Endothelial cell of umbilical vein (primary cell): Measurements from ENCODE around the gene LRRC72. TPM values are rescaled to one million over a fixed set of nuclear protein-coding genes. Genes with fewer than 3 reads are reported as not detected.

Experiments
- BruUV-seq: library from RNA; stranded (reverse); fragments of 400-500 nt; replicated peaks from 2 replicates; lab custom pipeline; 2021; lab: Mats Ljungman, UMichigan
- CTCF ChIA-PET: fragments of 300-600, 350-600 bp; sonication (Branson Sonifier 250); formaldehyde crosslinking; loops from one replicate; lab custom pipeline; 2021; ENCODE audit warnings: antibody characterized with exemption, inconsistent platforms; lab: Charles Lee
- POLR2A ChIA-PET: fragments of 300-600, 350-600 bp; sonication (Branson Sonifier 250); formaldehyde crosslinking; loops from one replicate; lab custom pipeline; 2021; ENCODE audit warnings: antibody characterized with exemption, inconsistent platforms; lab: Charles Lee
- DNase-seq: peaks from one replicate; pipeline ENCODE4 v3.0.0-alpha.2; 2011; ENCODE audit warnings: low read depth, low spot score
- FAIRE-seq: peaks from 2 replicates; lab custom pipeline; 2011; peaks lifted over from hg19 to GRCh38; lab: Jason Lieb, UNC
- H2AFZ ChIP-seq: 2 replicates; pipeline ENCODE4 v1.6.0; 2012; ENCODE audit warnings: low read depth, low read length, control low read depth, inconsistent platforms
- H3K27ac ChIP-seq: 2 replicates; pipeline ENCODE4 v1.5.1; 2011; ENCODE audit warnings: low read depth, mild to moderate bottlenecking, control low read depth, low read length, moderate library complexity; ENCODE audit not compliant: insufficient read depth
- H3K27me3 ChIP-seq, 2 experiments: 2 replicates each; pipeline versions ENCODE4 v1.6.0 to v1.6.1; 2011; ENCODE audit warnings: low read length in 2 of 2, mixed read lengths in 1 of 2; ENCODE audit not compliant: control insufficient read depth in 2 of 2, insufficient read depth in 2 of 2
- H3K36me3 ChIP-seq, 2 experiments: 2 replicates in 1 of 2; 3 replicates in 1 of 2; pipeline ENCODE4 v1.5.1; 2011; ENCODE audit warnings: low read length in 2 of 2, mild to moderate bottlenecking in 1 of 2, moderate library complexity in 1 of 2; ENCODE audit not compliant: control insufficient read depth in 2 of 2, insufficient read depth in 2 of 2; ENCODE audit errors: extremely low read depth in 1 of 2
- H3K4me1 ChIP-seq: 3 replicates; pipeline ENCODE4 v1.5.1; 2011; ENCODE audit warnings: mild to moderate bottlenecking, low read length; ENCODE audit not compliant: control insufficient read depth, insufficient read depth; ENCODE audit errors: extremely low read depth
- H3K4me2 ChIP-seq: 2 replicates; pipeline ENCODE4 v1.6.1; 2011; ENCODE audit warnings: low read length, control low read depth, mixed read lengths; ENCODE audit not compliant: insufficient read depth
- H3K4me3 ChIP-seq, 3 experiments: fragments of 200-600 bp in 1 of 3; sonication (generic), shearing (Covaris generic) in 1 of 3; replicated peaks in 1 of 3; 2 replicates each; pipeline ENCODE4 v1.5.1; 2011 to 2016; ENCODE audit warnings: control low read depth in 3 of 3, low read length in 3 of 3, mild to moderate bottlenecking in 2 of 3, inconsistent platforms in 1 of 3, low read depth in 1 of 3, moderate library complexity in 1 of 3; ENCODE audit not compliant: insufficient read depth in 1 of 3
- H3K79me2 ChIP-seq: 2 replicates; pipeline ENCODE4 v1.6.0; 2012; ENCODE audit warnings: low read length, inconsistent platforms; ENCODE audit not compliant: control insufficient read depth, insufficient read depth
- H3K9ac ChIP-seq: replicated peaks from 2 replicates; pipeline ENCODE3; 2011; ENCODE audit warnings: low read length, control low read depth; ENCODE audit not compliant: insufficient read depth; ENCODE audit errors: extremely low read depth
- H3K9me1 ChIP-seq: replicated peaks from 3 replicates; pipeline ENCODE4 v1.6.0; 2011; ENCODE audit warnings: mild to moderate bottlenecking, low read length; ENCODE audit not compliant: control insufficient read depth, insufficient read depth; ENCODE audit errors: extremely low read depth
- H3K9me3 ChIP-seq: replicated peaks from 2 replicates; pipeline ENCODE4 v1.5.1; 2012; ENCODE audit warnings: low read length, inconsistent platforms; ENCODE audit not compliant: control insufficient read depth, insufficient read depth
- H4K20me1 ChIP-seq: replicated peaks from 2 replicates; pipeline ENCODE3; 2011; ENCODE audit warnings: mild to moderate bottlenecking, low read length; ENCODE audit not compliant: control insufficient read depth, insufficient read depth; ENCODE audit errors: extremely low read depth
- EZH2 ChIP-seq: IDR thresholded peaks from 2 replicates; pipeline ENCODE4 v1.6.1; 2012; ENCODE audit warnings: borderline replicate concordance, low read depth, mild to moderate bottlenecking, moderate library complexity, low read length, inconsistent platforms; ENCODE audit not compliant: severe bottlenecking
- FOS ChIP-seq: IDR thresholded peaks from 2 replicates; pipeline ENCODE4 v1.6.1; 2011; ENCODE audit warnings: mild to moderate bottlenecking, low read length, moderate library complexity, borderline replicate concordance; ENCODE audit not compliant: insufficient read depth
- GATA2 ChIP-seq: IDR thresholded peaks from 2 replicates; pipeline ENCODE4 v1.7.0; 2011; ENCODE audit warnings: low read depth, mild to moderate bottlenecking, moderate library complexity, mixed read lengths, low read length; ENCODE audit not compliant: insufficient read length, insufficient read depth
- JUN ChIP-seq: IDR thresholded peaks from 2 replicates; pipeline ENCODE4 v1.6.1; 2011; ENCODE audit warnings: borderline replicate concordance, low read depth; ENCODE audit not compliant: insufficient read length, insufficient read depth
- MYC ChIP-seq: IDR thresholded peaks from one replicate; pipeline ENCODE4 v1.6.1; 2011; ENCODE audit warnings: mild to moderate bottlenecking, low read depth, low read length
- POLR2A ChIP-seq: IDR thresholded peaks from 2 replicates; pipeline ENCODE4 v1.6.1; 2012; ENCODE audit warnings: low read depth, mild to moderate bottlenecking, control low read depth, low read length
- POLR2AphosphoS5 ChIP-seq: IDR thresholded peaks from 2 replicates; pipeline ENCODE4 v1.6.1; 2012; ENCODE audit warnings: low read depth, mild to moderate bottlenecking, control low read depth, low read length, moderate library complexity; ENCODE audit not compliant: insufficient read depth
- dilution Hi-C: fragments of 300-500 bp; cut with MboI; formaldehyde crosslinking; loops from one replicate; pipeline ENCODE4 v1.15.0; 2019; ENCODE audit warnings: low sequenced_read_pairs; ENCODE audit not compliant: extremely low pct_ligation_motif_present
- intact Hi-C: fragments of 100-400 bp; cut with micrococcal nuclease; formaldehyde crosslinking; loops from one replicate; pipeline ENCODE4 v1.10.0; 2022
- polyA plus RNA-seq, 4 experiments: library from polyadenylated mRNA; depleted of rRNA in 3 of 4; stranded (reverse) in 3 of 4; unstranded in 1 of 4; fragments of >200 nt; gene quantifications; 2 replicates each; pipeline versions ENCODE4 v1.2.1 to v1.2.3, GENCODE V29; 2011 to 2012; ENCODE audit warnings: missing spikeins in 1 of 4
- total RNA-seq: library from RNA; stranded (reverse); gene quantifications from 2 replicates; pipeline ENCODE4 v1.2.3, GENCODE V29; 2021
- TF ChIP-seq, protein P1 (sequence below), 2 donors: IDR thresholded peaks; 1 replicate in 1 of 2; 2 replicates in 1 of 2; pipeline ENCODE4 v1.5.1; 2011; ENCODE audit warnings: low read length in 2 of 2, mild to moderate bottlenecking in 2 of 2, moderate library complexity in 2 of 2, control low read depth in 1 of 2, inconsistent platforms in 1 of 2, low read depth in 1 of 2; ENCODE audit not compliant: insufficient read depth in 1 of 2; ENCODE audit errors: extremely low read depth in 1 of 2
- TF ChIP-seq, protein P2 (sequence below): IDR thresholded peaks from 2 replicates; pipeline ENCODE4 v1.6.1; 2011; ENCODE audit not compliant: insufficient read depth, insufficient read length

The LRRC72 gene
- total and polyA plus RNA-seq, 2 donors (not counting 3 experiments of a cell fraction or from before 2014, with no cell fraction given), result not detected

DNA sequence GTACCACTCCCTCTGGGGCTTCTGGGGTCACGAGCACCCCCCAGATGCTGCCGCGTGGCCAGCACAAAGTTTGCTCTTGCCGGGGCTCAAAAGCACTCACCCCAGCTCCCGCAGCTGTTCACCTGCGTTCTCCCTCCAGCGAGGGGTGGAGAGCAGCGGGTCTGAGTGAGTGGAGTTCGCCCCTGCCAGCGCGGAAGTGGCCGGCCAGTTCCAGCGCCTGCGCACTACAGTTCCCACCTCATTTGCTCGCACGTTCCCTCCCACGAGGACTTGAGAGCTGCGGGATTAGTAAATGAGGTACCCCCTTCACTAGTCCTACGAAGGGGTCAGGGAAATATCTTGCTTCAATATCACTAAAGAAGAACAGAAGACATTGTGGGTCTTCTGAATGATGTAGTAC is 24.3 kb upstream of the LRRC72 start:
- H3K4me1 ChIP-seq, result no peaks in the 10 kb centered on the region
- no peak overlapping the region for H3K4me2 ChIP-seq
- FAIRE-seq (no peak), DNase-seq (no peak)
- no peaks in the 10 kb centered on the region for H3K36me3 ChIP-seq
- H2AFZ ChIP-seq, result no peak overlapping the region
- intact Hi-C loops, result no loop called here
- dilution Hi-C loops, result no loop called here
- no peaks in the 10 kb centered on the region for H3K79me2 ChIP-seq
- no peak overlapping the region for H3K4me3 ChIP-seq
- H3K9me1 ChIP-seq, result no peaks in the 10 kb centered on the region
- TF ChIP-seq JUN (no peak), EZH2 (no peak), FOS (no peak)
- TF ChIP-seq, protein P1, sequence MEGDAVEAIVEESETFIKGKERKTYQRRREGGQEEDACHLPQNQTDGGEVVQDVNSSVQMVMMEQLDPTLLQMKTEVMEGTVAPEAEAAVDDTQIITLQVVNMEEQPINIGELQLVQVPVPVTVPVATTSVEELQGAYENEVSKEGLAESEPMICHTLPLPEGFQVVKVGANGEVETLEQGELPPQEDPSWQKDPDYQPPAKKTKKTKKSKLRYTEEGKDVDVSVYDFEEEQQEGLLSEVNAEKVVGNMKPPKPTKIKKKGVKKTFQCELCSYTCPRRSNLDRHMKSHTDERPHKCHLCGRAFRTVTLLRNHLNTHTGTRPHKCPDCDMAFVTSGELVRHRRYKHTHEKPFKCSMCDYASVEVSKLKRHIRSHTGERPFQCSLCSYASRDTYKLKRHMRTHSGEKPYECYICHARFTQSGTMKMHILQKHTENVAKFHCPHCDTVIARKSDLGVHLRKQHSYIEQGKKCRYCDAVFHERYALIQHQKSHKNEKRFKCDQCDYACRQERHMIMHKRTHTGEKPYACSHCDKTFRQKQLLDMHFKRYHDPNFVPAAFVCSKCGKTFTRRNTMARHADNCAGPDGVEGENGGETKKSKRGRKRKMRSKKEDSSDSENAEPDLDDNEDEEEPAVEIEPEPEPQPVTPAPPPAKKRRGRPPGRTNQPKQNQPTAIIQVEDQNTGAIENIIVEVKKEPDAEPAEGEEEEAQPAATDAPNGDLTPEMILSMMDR (IDR thresholded peaks at IDR 0.05; ENCODE audit: extremely low read depth in 1 of 2, insufficient read depth in 1 of 2, low read depth in 1 of 2, low read length in 2 of 2), result no peak
- TF ChIP-seq, protein P2, sequence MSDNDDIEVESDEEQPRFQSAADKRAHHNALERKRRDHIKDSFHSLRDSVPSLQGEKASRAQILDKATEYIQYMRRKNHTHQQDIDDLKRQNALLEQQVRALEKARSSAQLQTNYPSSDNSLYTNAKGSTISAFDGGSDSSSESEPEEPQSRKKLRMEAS, result no peak
- POLR2A ChIA-PET, result no interaction called here
- BruUV-seq, result no TSS peak
- no peak overlapping the region for H3K9ac ChIP-seq
- H3K27me3 ChIP-seq, result no peaks in the 10 kb centered on the region
- no peaks in the 10 kb centered on the region for H4K20me1 ChIP-seq
- CTCF ChIA-PET, result interaction anchor here (1.2 kb wide), 1 partner anchor 29 kb away, joined by 3 read pairs; no protein-coding TSS in a partner anchor
- no peak overlapping the region for H3K27ac ChIP-seq
- no peaks in the 10 kb centered on the region for H3K9me3 ChIP-seq

DNA sequence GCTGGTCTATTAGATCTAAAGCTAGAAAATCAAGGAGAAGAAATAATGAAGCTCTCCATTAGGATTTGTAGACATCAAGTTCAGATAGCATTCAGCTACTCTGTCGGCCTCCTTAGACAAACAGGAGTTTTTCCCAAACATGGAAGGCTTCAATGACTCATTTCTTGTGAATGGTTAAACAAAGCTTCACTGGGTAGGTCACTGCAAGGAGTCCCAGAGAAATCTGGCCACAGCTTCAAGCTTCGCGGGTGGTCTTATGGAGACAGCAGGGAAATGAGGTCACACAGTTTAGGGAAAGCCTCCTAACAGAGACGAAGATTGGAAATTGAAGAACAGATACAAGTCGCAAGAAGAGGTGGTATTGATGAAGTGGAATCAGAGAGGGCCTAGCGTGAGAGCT is 22.6 kb upstream of the LRRC72 start:
- FAIRE-seq, result no peak
- Histone ChIP-seq H3K36me3 (no peaks in the 10 kb centered on the region), H3K9ac (no peak overlapping the region), H2AFZ (no peak overlapping the region), H3K9me3 (no peaks in the 10 kb centered on the region), H3K27ac (no peak overlapping the region), H3K9me1 (no peaks in the 10 kb centered on the region), H3K4me3 (no peak overlapping the region), H3K27me3 (no peaks in the 10 kb centered on the region), H3K79me2 (no peaks in the 10 kb centered on the region), H3K4me2 (no peak overlapping the region), H3K4me1 (no peaks in the 10 kb centered on the region), H4K20me1 (no peaks in the 10 kb centered on the region)
- intact Hi-C loops, result no loop called here
- dilution Hi-C loops, result no loop called here
- POLR2A ChIA-PET, result no interaction called here
- TF ChIP-seq EZH2 (no peak), GATA2 (no peak), FOS (no peak), POLR2A (no peak), JUN (no peak), POLR2AphosphoS5 (no peak), MYC (no peak)
- TF ChIP-seq, protein P2, result no peak
- TF ChIP-seq, protein P1 (IDR thresholded peaks at IDR 0.05; ENCODE audit: extremely low read depth in 1 of 2, insufficient read depth in 1 of 2, low read depth in 1 of 2, low read length in 2 of 2), result no peak
- CTCF ChIA-PET, result interaction anchor here (1.0 kb wide), 2 partner anchors 20 to 61 kb away, joined by 3 to 5 read pairs; no protein-coding TSS in a partner anchor
- no TSS peak for BruUV-seq
- no peak for DNase-seq
